Stimulated activated CD4-positive, alpha-beta T cell treated with anti-CD3 and anti-CD28 coated beads, Interleukin-4, amount 100 ng/mL, for 1 hour (primary cell): ENCODE results near the gene UVRAG.
"Not testable (repeated sequence)": the region's sequence is repeated elsewhere in the genome, so short reads cannot be mapped to it uniquely, and the experiment has no call there.

Source experiments
- DNase-seq: peaks from one replicate; pipeline ENCODE4 v3.0.0-alpha.2; 2020

UVRAG gene

DNA sequence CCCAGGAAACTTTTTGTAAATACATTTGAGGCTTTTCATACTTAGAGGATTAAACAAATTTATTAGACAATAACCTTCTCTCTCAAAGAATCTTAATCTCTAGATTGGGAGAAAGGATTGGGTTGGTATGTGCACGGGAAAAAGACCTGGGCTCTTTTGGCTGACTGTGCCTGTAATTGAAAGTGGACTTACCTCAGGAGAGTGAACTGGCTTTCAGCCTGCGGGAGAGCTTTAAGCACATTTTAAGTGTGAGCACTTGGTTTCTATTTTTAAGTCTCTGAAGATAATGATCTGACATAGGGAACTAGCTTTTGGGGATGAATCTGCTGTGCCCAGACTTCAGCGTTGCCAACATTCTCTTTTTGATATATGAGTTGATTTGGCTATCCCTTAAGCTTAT, 35.8 kb downstream of the UVRAG start:
- DNase-seq = no peak

GRCh38 chr11:75851203-75851602, 36.2 kb downstream of the UVRAG start:
- no peak for DNase-seq

DNA sequence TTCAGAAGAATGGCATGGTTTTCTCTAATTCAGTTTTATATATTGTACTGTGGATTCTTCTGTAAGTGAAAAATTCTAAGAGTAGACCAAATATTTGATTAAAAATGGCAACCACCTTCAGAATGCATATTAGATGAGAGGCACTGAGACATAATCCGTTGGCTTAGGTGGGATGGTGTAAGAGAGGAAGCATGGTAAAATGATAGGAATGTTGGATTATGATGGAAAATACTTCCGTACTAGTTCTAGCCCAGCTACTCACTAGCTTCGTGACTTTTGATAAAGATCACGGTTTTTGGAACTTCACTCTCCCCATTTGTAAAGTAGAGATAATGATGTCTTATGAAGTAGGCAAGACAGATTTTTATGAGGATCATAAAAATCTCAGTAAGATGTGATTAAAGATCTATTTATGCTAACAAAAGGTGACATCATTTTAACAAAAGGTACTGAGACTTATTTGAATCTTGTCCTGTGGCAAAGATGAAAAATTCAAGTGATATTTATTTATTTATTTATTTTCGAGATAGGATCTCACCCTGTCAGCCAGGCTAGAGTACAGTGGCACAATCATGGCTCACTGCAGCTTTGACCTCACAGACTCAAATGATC, 37.5 kb downstream of the UVRAG start:
- DNase-seq = no peak

- DNase-seq = not testable (repeated sequence)
Measured at GRCh38 chr11:75853563-75853962, 38.6 kb downstream of the UVRAG start.

GRCh38 chr11:75853971-75854370, 39.0 kb downstream of the UVRAG start:
- no peak for DNase-seq

DNA sequence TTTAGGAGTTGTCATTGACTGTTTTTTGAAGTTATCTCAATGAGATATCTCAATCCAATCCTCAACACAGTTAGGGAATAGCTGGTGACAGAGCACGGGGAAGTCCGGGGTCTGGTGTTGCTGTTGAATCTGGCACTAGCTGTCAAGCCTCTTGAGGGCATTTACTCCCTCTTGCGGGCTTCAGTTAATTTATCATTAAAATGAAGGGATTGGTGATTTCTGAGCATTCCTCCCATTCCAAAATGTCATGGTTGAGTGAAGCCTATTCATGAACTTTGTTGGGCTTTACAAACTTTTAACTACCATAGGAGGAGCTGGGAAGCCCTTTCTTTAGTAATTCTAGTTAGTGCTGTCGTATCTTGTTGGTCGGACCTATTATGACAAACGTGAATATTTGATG, 40.2 kb downstream of the UVRAG start:
- DNase-seq = no peak

DNA sequence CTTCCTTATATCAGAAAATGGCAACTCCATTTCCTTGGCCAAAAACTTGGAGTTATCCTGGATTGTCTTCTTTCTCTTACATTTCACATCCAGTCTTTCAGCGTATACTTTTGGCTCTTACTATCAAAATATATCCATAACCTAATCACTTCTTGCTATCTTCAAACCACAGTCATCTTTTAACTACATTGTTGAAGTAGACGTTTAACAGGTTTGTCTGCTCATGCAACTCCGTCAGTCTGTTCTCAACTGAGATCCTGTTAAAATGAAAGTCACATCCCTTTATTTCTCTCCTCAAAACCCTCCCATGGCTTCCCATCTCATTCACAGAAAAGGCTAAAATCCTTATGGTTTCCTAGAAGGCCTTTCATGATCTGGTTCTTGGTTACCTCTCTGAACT, 41.9 kb downstream of the UVRAG start:
- DNase-seq = no peak

GRCh38 chr11:75858042-75858441, 43.0 kb downstream of the UVRAG start:
- no peak for DNase-seq

- DNase-seq = no peak
Measured at GRCh38 chr11:75858613-75859012, 43.6 kb downstream of the UVRAG start.

DNA sequence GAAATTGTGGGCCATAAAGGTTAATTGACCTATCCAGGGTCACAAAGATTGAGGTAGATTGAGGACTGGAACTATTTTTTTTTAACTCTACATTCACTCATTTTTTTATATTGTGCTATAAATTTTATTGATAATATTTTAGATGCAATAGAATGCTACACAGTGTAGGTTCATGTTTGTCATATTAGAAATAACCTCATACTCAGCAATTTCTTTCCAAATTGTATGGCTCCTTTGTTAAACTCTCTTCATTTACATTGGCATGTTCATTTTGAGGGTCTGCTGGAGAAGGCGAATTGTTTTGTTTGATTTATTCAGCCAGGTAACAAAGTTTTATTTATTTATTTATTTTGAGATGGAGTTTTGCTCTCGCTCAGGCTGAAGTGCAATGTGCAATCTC, 44.6 kb downstream of the UVRAG start:
- DNase-seq = no peak

GRCh38 chr11:75862437-75862836, 47.4 kb downstream of the UVRAG start:
- DNase-seq = no peak

- DNase-seq = peak; percentile 9
Measured at GRCh38 chr11:75867778-75868374, 52.9 kb downstream of the UVRAG start.

DNA sequence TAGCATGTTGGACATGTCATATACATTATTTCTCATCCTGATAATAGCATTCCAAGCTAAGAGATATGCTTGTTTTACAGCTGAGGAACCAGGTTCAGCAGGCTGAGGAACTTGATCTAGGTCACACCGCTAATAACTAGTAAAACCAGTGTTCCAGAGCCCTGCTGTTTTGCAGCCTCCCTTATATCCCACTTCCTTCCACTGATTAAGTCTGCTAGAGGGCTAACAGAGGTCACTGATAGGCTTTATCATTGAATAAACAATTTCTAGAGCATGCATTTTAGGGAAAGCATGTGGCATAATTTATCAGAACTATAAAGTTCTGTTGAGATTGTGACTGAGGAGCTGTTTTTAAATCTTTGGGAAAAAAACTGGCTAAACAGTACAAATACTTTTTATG, 54.0 kb downstream of the UVRAG start:
- DNase-seq = no peak

GRCh38 chr11:75869661-75870455, 54.8 kb downstream of the UVRAG start:
- DNase-seq = no peak

GRCh38 chr11:75872887-75873416, 57.9 kb downstream of the UVRAG start:
- DNase-seq = no peak

- DNase-seq = no peak
Measured at GRCh38 chr11:75873417-75874221, 58.6 kb downstream of the UVRAG start.

DNA sequence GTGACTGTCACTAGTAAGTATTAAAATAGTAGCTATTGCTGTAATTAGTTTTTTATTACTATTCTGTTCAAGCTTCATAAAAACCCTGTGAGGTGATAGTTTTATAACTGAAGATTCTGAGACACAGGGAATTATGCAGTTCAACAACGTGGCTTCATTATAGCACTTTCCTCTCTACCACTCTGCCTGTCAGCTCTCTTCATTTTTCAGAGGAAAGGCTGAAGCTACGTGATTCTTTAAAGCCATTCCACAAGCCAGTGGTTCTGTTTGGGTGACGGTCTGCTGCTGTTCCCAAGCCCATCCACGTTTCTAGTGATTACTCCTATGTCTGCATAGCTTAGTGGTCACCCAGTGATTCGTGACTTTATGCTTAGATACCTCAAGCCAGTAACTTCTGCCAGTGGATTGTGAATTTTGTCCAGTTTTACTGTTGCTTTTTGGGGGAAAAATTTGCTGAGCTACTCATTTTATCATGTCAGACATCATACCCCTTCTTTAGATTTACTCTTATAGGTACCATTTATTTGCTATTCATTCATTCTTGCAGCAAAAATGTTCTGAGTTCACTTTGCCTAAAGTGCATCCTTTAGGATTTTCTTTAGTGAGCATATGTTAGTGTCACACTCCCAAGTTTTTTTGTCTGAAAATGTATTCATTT, 59.8 kb downstream of the UVRAG start:
- DNase-seq = no peak

GRCh38 chr11:75877327-75877726, 62.3 kb downstream of the UVRAG start:
- not testable (repeated sequence) for DNase-seq

DNA sequence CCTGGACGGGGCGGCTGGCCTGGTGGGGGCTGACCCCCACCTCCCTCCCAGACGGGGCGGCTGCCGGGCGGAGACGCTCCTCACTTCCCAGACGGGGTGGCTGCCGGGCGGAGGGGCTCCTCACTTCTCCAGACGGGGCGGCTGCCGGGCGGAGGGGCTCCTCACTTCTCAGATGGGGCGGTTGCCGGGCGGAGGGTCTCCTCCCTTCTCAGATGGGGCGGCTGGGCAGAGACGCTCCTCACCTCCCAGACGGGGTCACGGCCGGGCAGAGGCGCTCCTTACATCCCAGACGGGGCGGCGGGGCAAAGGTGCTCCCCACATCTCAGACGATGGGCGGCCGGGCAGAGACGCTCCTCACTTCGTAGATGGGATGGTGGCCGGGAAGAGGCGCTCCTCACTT, 62.9 kb downstream of the UVRAG start:
- not testable (repeated sequence) for DNase-seq

- no peak for DNase-seq
Measured at GRCh38 chr11:75878933-75879332, 63.9 kb downstream of the UVRAG start.

DNA sequence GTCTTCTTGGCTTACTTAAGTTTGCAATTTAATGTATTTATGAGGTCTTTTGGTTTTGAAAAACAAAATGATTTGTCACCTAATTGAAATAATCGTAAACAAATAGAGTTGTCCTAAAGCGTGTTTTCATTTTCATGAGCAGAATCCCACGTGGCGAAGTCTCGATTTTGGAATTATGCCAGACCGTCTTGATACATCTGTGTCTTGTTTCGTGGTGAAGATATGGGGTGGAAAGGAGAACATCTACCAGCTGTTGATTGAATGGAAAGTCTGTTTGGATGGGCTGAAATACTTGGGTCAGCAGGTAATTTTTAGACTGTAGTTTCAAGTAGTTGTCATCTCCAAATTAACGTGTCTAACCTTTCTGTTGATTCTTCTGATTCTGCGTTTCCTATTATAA, 64.7 kb downstream of the UVRAG start:
- no peak for DNase-seq

DNA sequence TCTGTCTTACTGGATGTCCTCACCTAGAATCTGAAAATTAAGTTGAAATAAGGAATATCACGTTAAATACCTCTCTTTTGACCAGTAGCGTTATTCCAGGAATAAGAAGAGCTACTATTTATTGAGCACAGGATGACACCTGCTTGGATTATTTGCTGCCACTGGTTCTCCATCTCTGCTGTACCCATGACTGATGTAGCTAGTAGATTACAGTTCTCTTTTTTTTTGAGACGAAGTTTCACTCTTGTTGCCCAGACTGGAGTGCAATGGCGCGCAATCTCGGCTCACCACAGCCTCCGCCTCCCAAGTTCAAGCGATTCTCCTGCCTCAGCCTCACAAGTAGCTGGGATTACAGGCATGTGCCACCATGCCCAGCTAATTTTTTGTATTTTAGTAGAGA, 65.3 kb downstream of the UVRAG start:
- DNase-seq = not testable (repeated sequence)

DNA sequence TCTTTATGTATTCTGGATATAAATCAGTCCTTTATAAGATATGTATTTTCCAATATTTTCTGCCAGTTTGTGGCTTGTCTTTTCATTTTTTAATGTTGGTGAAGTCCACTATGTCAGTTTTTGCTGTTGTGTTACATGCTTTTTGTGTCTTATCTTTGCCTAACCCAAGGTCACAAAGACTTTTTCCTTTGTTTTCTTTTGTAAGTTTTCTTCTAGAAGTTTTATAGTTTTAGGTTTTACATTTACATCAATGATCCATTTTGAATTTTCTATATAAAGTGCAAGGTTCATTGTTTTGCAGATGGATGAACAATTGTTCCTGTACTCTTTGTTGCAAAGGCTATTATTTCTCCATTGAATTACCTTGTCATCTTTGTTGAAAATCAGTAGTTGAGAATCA, 69.3 kb downstream of the UVRAG start:
- DNase-seq = no peak
